Measurements from ENCODE around the gene TESMIN. TPM values are rescaled to one million over a fixed set of nuclear protein-coding genes. Genes with fewer than 3 reads are reported as not detected.

TESMIN gene
- total RNA-seq, 1 donor from 2014 or later, result 0.56 TPM

DNA sequence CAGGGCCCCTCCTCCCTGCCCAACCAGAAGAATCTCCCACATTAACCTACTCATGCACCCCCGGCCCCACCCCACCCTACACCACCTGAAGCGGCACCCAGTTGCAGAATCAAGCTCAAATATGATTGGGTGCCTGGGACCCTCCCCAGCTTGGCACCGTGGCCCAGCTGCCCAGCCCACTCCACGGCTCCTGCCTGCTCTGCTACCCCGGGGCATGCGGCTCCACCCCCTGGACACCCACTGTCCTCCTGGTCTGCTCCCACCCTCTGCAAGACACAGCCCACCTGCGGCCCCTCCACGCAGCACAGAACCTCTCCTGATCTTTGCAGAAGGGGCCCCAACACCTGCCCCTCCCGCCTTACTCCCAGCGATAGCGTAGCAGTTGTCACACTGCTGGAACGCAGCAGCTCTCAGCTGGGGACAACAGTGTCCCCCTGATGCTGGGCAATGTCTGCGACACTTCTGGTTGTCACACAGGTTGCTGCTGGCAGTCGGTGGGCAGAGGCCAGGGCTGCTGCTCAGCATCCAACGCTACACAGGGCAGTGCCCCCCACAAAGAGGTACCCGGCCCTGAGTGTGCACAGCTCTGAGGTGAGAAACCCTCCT is 32.0 kb upstream of the TESMIN start:
- no peak overlapping the region for H3K27ac Mint-ChIP-seq (ENCODE audit: unreplicated experiment)
- H3K9me3 Mint-ChIP-seq (ENCODE audit: unreplicated experiment), result no peaks in the 10 kb centered on the region
- TF ChIP-seq, protein P1, sequence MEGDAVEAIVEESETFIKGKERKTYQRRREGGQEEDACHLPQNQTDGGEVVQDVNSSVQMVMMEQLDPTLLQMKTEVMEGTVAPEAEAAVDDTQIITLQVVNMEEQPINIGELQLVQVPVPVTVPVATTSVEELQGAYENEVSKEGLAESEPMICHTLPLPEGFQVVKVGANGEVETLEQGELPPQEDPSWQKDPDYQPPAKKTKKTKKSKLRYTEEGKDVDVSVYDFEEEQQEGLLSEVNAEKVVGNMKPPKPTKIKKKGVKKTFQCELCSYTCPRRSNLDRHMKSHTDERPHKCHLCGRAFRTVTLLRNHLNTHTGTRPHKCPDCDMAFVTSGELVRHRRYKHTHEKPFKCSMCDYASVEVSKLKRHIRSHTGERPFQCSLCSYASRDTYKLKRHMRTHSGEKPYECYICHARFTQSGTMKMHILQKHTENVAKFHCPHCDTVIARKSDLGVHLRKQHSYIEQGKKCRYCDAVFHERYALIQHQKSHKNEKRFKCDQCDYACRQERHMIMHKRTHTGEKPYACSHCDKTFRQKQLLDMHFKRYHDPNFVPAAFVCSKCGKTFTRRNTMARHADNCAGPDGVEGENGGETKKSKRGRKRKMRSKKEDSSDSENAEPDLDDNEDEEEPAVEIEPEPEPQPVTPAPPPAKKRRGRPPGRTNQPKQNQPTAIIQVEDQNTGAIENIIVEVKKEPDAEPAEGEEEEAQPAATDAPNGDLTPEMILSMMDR (IDR thresholded peaks at IDR 0.05), result no peak
- no peak overlapping the region for H3K4me3 Mint-ChIP-seq (ENCODE audit: unreplicated experiment)
- H3K36me3 Mint-ChIP-seq (ENCODE audit: unreplicated experiment), result peaks cover 55% of the 10 kb centered on the region
- H3K27me3 Mint-ChIP-seq (ENCODE audit: unreplicated experiment), result no peaks in the 10 kb centered on the region
- no peaks in the 10 kb centered on the region for H3K4me1 Mint-ChIP-seq (ENCODE audit: unreplicated experiment)
- no peak for DNase-seq (ENCODE audit: extremely low spot score, unreplicated experiment)

DNA sequence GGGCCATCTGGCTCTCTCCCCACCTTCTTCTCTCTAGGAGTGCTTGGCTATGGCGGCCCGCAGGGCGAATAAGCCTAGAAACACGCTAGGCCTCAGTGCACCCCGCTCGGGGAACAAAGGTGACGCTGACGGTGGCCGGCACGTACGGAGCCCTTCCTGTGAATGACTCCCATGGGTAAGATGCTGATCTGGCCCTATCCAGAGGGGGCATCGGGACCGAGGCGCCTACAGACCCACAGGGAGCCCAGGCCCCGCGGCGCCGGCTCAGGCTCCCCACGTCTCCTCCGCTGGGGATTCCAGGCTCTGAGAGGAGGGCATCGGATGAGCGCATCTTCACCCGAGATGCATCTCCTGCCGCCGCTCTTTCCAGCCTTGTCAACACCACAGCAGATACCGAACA is 31.4 kb upstream of the TESMIN start:
- DNase-seq (ENCODE audit: extremely low spot score, unreplicated experiment), result no peak
- Mint-ChIP-seq H3K4me1 (ENCODE audit: unreplicated experiment) (no peaks in the 10 kb centered on the region), H3K9me3 (ENCODE audit: unreplicated experiment) (no peaks in the 10 kb centered on the region), H3K27ac (ENCODE audit: unreplicated experiment) (no peak overlapping the region), H3K27me3 (ENCODE audit: unreplicated experiment) (no peaks in the 10 kb centered on the region), H3K4me3 (ENCODE audit: unreplicated experiment) (no peak overlapping the region), H3K36me3 (ENCODE audit: unreplicated experiment) (peaks cover 56% of the 10 kb centered on the region)
- TF ChIP-seq, protein P1 (IDR thresholded peaks at IDR 0.05), result no peak

DNA sequence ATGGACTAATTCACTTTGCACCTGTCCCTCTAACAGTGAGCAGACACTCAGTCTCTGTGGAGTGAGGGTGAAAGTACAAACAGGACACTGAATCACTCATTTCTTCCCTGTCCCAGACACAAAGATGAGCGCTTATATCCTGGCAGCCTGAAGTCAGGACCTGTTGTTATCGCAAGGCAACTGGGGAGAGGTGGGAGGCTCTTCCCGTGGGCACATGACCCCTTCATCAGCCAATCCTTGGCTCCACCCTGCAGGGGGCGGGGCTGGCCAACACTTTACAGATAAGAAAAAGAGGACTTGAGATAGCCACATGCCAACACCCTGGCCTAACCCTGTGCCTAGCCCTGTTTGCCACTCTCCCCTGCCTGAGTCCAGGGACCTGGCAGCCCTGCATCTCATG is 29.5 kb upstream of the TESMIN start:
- H3K4me3 Mint-ChIP-seq (ENCODE audit: unreplicated experiment), result no peak overlapping the region

DNA sequence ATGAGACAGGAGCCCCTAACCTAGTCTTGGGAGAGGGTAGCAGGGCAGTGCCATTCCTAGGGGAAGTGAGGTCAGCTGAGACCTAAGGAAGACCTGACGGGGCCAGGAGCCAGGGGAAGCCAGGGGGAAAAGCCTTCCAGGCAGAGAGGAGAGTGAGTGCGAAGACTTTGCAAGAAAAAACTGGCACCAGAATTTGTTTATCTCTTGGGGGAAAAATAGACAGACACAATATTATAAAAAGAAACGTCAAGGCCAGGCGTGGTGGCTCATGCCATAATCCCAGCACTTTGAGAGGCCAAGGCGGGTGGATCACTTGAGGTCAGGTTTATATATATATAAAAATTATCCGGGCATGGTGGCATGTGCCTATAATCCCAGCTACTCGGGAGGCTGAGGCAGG is 26.9 kb upstream of the TESMIN start:
- TF ChIP-seq, protein P1 (IDR thresholded peaks at IDR 0.05), result no peak

More for the DNA sequence above, 29.5 kb upstream of the TESMIN start:
- H3K9me3 Mint-ChIP-seq (ENCODE audit: unreplicated experiment), result no peaks in the 10 kb centered on the region
- H3K27me3 Mint-ChIP-seq (ENCODE audit: unreplicated experiment), result no peaks in the 10 kb centered on the region
- peaks cover 67% of the 10 kb centered on the region for H3K36me3 Mint-ChIP-seq (ENCODE audit: unreplicated experiment)
- peaks cover 2% of the 10 kb centered on the region for H3K4me1 Mint-ChIP-seq (ENCODE audit: unreplicated experiment)
- no peak overlapping the region for H3K27ac Mint-ChIP-seq (ENCODE audit: unreplicated experiment)
- TF ChIP-seq, protein P1 (IDR thresholded peaks at IDR 0.05), result no peak
- DNase-seq (ENCODE audit: extremely low spot score, unreplicated experiment), result no peak

DNA sequence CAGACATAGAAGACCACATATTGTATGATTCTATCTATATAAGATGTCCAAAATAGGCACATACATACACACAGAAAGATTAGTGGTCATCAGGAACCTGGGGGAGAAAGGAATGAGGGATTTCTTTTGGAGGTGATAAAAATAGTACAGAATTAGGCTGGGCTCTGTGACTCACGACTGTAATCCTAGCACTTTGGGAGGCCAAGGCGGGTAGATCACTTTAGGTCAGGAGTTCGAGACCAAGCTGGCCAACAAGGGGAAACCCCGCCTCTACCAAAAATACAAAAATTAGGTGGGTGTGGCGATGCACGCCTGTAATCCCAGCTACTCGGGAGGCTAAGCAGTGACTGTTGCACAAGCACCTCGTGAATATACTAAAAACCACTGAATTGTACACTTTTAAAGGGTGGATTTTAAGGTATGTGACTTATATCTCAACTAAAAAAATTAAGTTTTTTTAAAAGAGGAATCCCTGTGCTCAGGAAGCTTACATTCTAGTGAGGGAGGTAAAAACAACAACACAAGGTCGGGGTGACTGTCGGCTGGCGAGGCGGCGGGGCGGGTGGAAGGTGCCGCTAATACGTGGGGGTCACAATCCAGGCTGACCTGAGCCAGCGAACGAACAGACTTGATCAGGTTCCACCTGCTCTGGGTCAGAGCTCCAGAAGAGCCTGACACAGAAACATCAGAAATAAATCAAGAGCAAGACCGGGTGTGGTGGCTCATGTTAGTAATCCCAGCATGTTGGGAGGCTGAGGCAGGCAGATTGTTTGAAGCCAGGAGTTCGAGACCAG is 25.3 kb upstream of the TESMIN start:
- H3K4me1 Mint-ChIP-seq (ENCODE audit: unreplicated experiment), result peaks cover 2% of the 10 kb centered on the region
- H3K36me3 Mint-ChIP-seq (ENCODE audit: unreplicated experiment), result peaks cover 76% of the 10 kb centered on the region
- no peaks in the 10 kb centered on the region for H3K9me3 Mint-ChIP-seq (ENCODE audit: unreplicated experiment)
- H3K27me3 Mint-ChIP-seq (ENCODE audit: unreplicated experiment), result no peaks in the 10 kb centered on the region
- no peak for DNase-seq (ENCODE audit: extremely low spot score, unreplicated experiment)
- no peak overlapping the region for H3K27ac Mint-ChIP-seq (ENCODE audit: unreplicated experiment)
- TF ChIP-seq, protein P1 (IDR thresholded peaks at IDR 0.05), result no peak
- no peak overlapping the region for H3K4me3 Mint-ChIP-seq (ENCODE audit: unreplicated experiment)

More for the DNA sequence above, 26.9 kb upstream of the TESMIN start:
- Mint-ChIP-seq H3K27me3 (ENCODE audit: unreplicated experiment) (no peaks in the 10 kb centered on the region), H3K4me3 (ENCODE audit: unreplicated experiment) (no peak overlapping the region), H3K27ac (ENCODE audit: unreplicated experiment) (no peak overlapping the region), H3K4me1 (ENCODE audit: unreplicated experiment) (peaks cover 2% of the 10 kb centered on the region), H3K36me3 (ENCODE audit: unreplicated experiment) (peaks cover 72% of the 10 kb centered on the region), H3K9me3 (ENCODE audit: unreplicated experiment) (no peaks in the 10 kb centered on the region)
- DNase-seq (ENCODE audit: extremely low spot score, unreplicated experiment), result no peak
